ENCODE measurements around the gene SLC23A2.
"Not testable (repeated sequence)": the region's sequence is repeated elsewhere in the genome, so short reads cannot be mapped to it uniquely, and the experiment has no call there.

Gene SLC23A2

GRCh38 chr20:5024982-5025381, 23.7 kb upstream of the SLC23A2 start:
- no peak for DNase-seq (ENCODE audit: low read depth)
- no peak for TF ChIP-seq CTCF (IDR thresholded peaks at IDR 0.05; ENCODE audit: control insufficient read depth, insufficient read depth, low read depth, low read length, missing control alignments)

GRCh38 chr20:5024103-5024502, 22.8 kb upstream of the SLC23A2 start:
- TF ChIP-seq CTCF (IDR thresholded peaks at IDR 0.05; ENCODE audit: control insufficient read depth, insufficient read depth, low read depth, low read length, missing control alignments): no peak
- H3K4me3 ChIP-seq (ENCODE audit: control insufficient read depth, low read depth, low read length): no peak overlapping the region
- no peak for DNase-seq (ENCODE audit: low read depth)

More at GRCh38 chr20:5024982-5025381, 23.7 kb upstream of the SLC23A2 start:
- H3K4me3 ChIP-seq (ENCODE audit: control insufficient read depth, low read depth, low read length): no peak overlapping the region

- not testable (repeated sequence) for DNase-seq (ENCODE audit: low read depth); H3K4me3 ChIP-seq (ENCODE audit: control insufficient read depth, low read depth, low read length)
These were observed 21.9 kb upstream of the SLC23A2 start for GRCh38 chr20:5023171-5023570.

GRCh38 chr20:5020760-5021159, 19.4 kb upstream of the SLC23A2 start:
- no peak overlapping the region for H3K4me3 ChIP-seq (ENCODE audit: control insufficient read depth, low read depth, low read length)
- no peak for TF ChIP-seq CTCF (IDR thresholded peaks at IDR 0.05; ENCODE audit: control insufficient read depth, insufficient read depth, low read depth, low read length, missing control alignments)
- DNase-seq (ENCODE audit: low read depth): no peak

- no peak for TF ChIP-seq CTCF (IDR thresholded peaks at IDR 0.05; ENCODE audit: control insufficient read depth, insufficient read depth, low read depth, low read length, missing control alignments)
- DNase-seq (ENCODE audit: low read depth): no peak
- H3K4me3 ChIP-seq (ENCODE audit: control insufficient read depth, low read depth, low read length): no peak overlapping the region
These were observed 12.6 kb upstream of the SLC23A2 start for GRCh38 chr20:5013682-5014447.

GRCh38 chr20:5008759-5009158, 7.4 kb upstream of the SLC23A2 start:
- no peak for TF ChIP-seq CTCF (IDR thresholded peaks at IDR 0.05; ENCODE audit: control insufficient read depth, insufficient read depth, low read depth, low read length, missing control alignments)
- DNase-seq (ENCODE audit: low read depth): no peak
- H3K4me3 ChIP-seq (ENCODE audit: control insufficient read depth, low read depth, low read length): no peak overlapping the region

- no peak overlapping the region for H3K4me3 ChIP-seq (ENCODE audit: control insufficient read depth, low read depth, low read length)
- no peak for DNase-seq (ENCODE audit: low read depth)
- no peak for TF ChIP-seq CTCF (IDR thresholded peaks at IDR 0.05; ENCODE audit: control insufficient read depth, insufficient read depth, low read depth, low read length, missing control alignments)
These were observed 4.0 kb upstream of the SLC23A2 start for GRCh38 chr20:5005326-5005725.

- not testable (repeated sequence) for DNase-seq (ENCODE audit: low read depth)
These were observed 3.5 kb upstream of the SLC23A2 start for GRCh38 chr20:5004825-5005224.

More at GRCh38 chr20:5004825-5005224, 3.5 kb upstream of the SLC23A2 start:
- H3K4me3 ChIP-seq (ENCODE audit: control insufficient read depth, low read depth, low read length): not testable (repeated sequence)
